Endothelial cell of umbilical vein (primary cell): ENCODE results near the gene PAPOLA.

Experiments
- CTCF ChIP-seq, 2 donors: IDR thresholded peaks; 1 replicate in 1 of 2; 2 replicates in 1 of 2; pipeline ENCODE4 v1.5.1; 2011; ENCODE audit warnings: low read length in 2 of 2, mild to moderate bottlenecking in 2 of 2, moderate library complexity in 2 of 2, control low read depth in 1 of 2, inconsistent platforms in 1 of 2, low read depth in 1 of 2; ENCODE audit not compliant: insufficient read depth in 1 of 2; ENCODE audit errors: extremely low read depth in 1 of 2
- EZH2 ChIP-seq: IDR thresholded peaks from 2 replicates; pipeline ENCODE4 v1.6.1; 2012; ENCODE audit warnings: borderline replicate concordance, low read depth, mild to moderate bottlenecking, moderate library complexity, low read length, inconsistent platforms; ENCODE audit not compliant: severe bottlenecking
- FOS ChIP-seq: IDR thresholded peaks from 2 replicates; pipeline ENCODE4 v1.6.1; 2011; ENCODE audit warnings: mild to moderate bottlenecking, low read length, moderate library complexity, borderline replicate concordance; ENCODE audit not compliant: insufficient read depth
- JUN ChIP-seq: IDR thresholded peaks from 2 replicates; pipeline ENCODE4 v1.6.1; 2011; ENCODE audit warnings: borderline replicate concordance, low read depth; ENCODE audit not compliant: insufficient read length, insufficient read depth
- POLR2A ChIP-seq: IDR thresholded peaks from 2 replicates; pipeline ENCODE4 v1.6.1; 2012; ENCODE audit warnings: low read depth, mild to moderate bottlenecking, control low read depth, low read length
- POLR2AphosphoS5 ChIP-seq: IDR thresholded peaks from 2 replicates; pipeline ENCODE4 v1.6.1; 2012; ENCODE audit warnings: low read depth, mild to moderate bottlenecking, control low read depth, low read length, moderate library complexity; ENCODE audit not compliant: insufficient read depth

- TF ChIP-seq POLR2A (no peak), CTCF (IDR thresholded peaks at IDR 0.05; ENCODE audit: extremely low read depth in 1 of 2, insufficient read depth in 1 of 2, low read depth in 1 of 2, low read length in 2 of 2) (no peak), POLR2AphosphoS5 (no peak), JUN (no peak), FOS (no peak), EZH2 (no peak)
Measured at GRCh38 chr14:96573473-96574100, 71.4 kb downstream of the PAPOLA start.
